Measurements from ENCODE around the gene NPY.
"Not testable (repeated sequence)": the region's sequence is repeated elsewhere in the genome, so short reads cannot be mapped to it uniquely, and the experiment has no call there.

The NPY gene

DNA sequence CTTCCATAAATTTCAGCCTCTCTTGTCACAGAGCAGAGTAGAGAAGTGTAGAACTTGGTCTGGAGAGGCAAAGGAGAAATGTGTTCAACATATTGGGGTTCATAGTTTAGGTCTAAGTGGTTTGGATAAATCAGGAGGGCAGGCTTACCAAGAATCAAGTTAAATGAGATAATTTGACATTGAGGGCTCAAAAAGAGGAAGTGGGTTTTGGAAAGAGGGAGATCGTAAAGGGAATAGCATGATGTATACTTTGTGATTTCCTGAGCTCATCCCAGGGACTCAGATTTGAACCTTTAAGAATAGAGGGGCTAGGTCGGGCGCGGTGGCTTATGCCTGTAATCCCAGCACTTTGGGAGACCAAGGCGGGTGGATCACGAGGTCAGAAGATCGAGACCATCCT lies 34.7 kb upstream of the NPY start:
- Histone ChIP-seq H3K9me3 (peaks cover 0 to 7% (median 0%) of the 10 kb centered on the region in 3 donors), H3K27me3 (no peaks in the 10 kb centered on the region), H3K27ac (no peak overlapping the region), H3K36me3 (no peaks in the 10 kb centered on the region), H3K4me1 (no peaks in the 10 kb centered on the region), H3K4me3 (no peak overlapping the region)
- intact Hi-C loops (cut with DNase I; ENCODE audit: low total_unique reads) = no loop called here
- TF ChIP-seq, protein P1, sequence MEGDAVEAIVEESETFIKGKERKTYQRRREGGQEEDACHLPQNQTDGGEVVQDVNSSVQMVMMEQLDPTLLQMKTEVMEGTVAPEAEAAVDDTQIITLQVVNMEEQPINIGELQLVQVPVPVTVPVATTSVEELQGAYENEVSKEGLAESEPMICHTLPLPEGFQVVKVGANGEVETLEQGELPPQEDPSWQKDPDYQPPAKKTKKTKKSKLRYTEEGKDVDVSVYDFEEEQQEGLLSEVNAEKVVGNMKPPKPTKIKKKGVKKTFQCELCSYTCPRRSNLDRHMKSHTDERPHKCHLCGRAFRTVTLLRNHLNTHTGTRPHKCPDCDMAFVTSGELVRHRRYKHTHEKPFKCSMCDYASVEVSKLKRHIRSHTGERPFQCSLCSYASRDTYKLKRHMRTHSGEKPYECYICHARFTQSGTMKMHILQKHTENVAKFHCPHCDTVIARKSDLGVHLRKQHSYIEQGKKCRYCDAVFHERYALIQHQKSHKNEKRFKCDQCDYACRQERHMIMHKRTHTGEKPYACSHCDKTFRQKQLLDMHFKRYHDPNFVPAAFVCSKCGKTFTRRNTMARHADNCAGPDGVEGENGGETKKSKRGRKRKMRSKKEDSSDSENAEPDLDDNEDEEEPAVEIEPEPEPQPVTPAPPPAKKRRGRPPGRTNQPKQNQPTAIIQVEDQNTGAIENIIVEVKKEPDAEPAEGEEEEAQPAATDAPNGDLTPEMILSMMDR (IDR thresholded peaks at IDR 0.05) = no peak
- no peak for DNase-seq

DNA sequence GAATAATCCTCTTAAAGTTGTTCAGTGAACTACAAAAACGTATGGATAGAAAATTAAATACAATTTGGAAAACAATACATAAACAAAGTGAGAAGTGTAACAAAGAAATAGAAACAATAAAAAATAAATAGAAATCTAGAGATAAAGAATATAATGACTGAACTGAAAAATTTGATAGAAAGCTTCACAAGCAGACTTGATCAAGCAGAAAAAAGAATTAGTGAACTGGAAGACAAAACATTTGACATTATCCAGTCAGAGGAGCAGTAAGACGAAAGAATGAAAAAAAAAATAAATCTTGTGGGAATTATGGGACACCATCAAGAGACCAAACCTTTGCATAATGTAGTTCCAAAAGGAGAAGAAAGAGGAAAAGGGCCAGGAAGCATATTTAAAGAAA lies 32.4 kb upstream of the NPY start:
- DNase-seq = no peak
- TF ChIP-seq, protein P1 (IDR thresholded peaks at IDR 0.05) = no peak
- no peaks in the 10 kb centered on the region for H3K27me3 ChIP-seq
- H3K27ac ChIP-seq = no peak overlapping the region
- H3K4me1 ChIP-seq = no peaks in the 10 kb centered on the region
- intact Hi-C loops (cut with DNase I; ENCODE audit: low total_unique reads) = no loop called here
- H3K36me3 ChIP-seq = no peaks in the 10 kb centered on the region
- no peak overlapping the region for H3K4me3 ChIP-seq
- peaks cover 0 to 7% (median 0%) of the 10 kb centered on the region in 3 donors for H3K9me3 ChIP-seq

GRCh38 chr7:24255139-24255538 lies 28.9 kb upstream of the NPY start:
- TF ChIP-seq, protein P1 (IDR thresholded peaks at IDR 0.05) = no peak
- intact Hi-C loops (cut with DNase I; ENCODE audit: low total_unique reads) = no loop called here

DNA sequence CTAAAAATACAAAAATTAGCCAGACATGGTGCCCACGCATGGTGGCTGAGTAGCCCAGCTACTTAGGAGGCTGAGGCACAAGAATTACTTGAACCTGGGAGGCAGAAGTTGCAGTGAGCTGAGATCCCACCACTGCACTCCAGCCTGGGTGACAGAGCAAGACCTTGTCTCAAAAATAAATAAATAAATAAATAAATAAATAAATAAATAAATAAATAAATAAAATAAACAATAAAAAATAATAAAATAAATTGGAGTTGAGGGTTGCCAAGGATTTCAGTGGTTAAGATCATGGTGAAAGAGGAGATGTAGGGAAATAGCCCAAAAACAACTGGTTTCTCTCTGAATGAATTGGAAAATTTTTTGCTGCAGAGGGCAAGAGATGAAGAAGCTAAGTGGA lies 25.7 kb upstream of the NPY start:
- H3K4me1 ChIP-seq; H3K4me3 ChIP-seq; H3K36me3 ChIP-seq; H3K9me3 ChIP-seq; intact Hi-C loops (cut with DNase I; ENCODE audit: low total_unique reads); DNase-seq; H3K27ac ChIP-seq; H3K27me3 ChIP-seq: not testable (repeated sequence)

More at GRCh38 chr7:24255139-24255538, 28.9 kb upstream of the NPY start:
- H3K4me1 ChIP-seq = no peaks in the 10 kb centered on the region
- no peaks in the 10 kb centered on the region for H3K36me3 ChIP-seq
- H3K4me3 ChIP-seq = no peak overlapping the region
- peaks cover 0 to 3% (median 0%) of the 10 kb centered on the region in 3 donors for H3K9me3 ChIP-seq
- H3K27ac ChIP-seq = no peak overlapping the region
- no peaks in the 10 kb centered on the region for H3K27me3 ChIP-seq
- no peak for DNase-seq

DNA sequence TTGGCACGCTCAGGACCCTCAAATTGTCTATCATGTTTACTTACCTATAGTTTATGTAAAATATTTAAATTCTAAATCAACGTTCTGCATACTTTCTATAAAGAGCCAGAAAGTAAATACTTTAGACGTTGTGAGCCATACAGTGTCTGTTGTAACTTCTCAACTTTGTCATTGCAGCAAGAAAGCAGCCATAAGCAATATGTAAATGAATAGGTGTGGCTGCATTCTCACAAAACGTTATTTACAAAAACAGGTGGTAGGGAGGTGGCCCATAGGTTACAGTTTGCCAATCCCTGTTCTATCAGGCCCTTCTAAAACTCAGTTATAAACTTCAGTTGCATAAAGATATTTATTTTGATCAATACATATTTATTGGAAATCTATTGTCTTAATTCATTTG lies 12.1 kb upstream of the NPY start:
- no peak for DNase-seq
- H3K4me3 ChIP-seq = no peak overlapping the region
- H3K27ac ChIP-seq = no peak overlapping the region
- intact Hi-C loops (cut with DNase I; ENCODE audit: low total_unique reads) = no loop called here
- TF ChIP-seq, protein P1 (IDR thresholded peaks at IDR 0.05) = no peak
- H3K36me3 ChIP-seq = no peaks in the 10 kb centered on the region
- H3K27me3 ChIP-seq = no peaks in the 10 kb centered on the region
- H3K4me1 ChIP-seq = no peaks in the 10 kb centered on the region
- no peaks in the 10 kb centered on the region for H3K9me3 ChIP-seq

GRCh38 chr7:24279512-24279911 lies 4.5 kb upstream of the NPY start:
- peaks cover 0 to 29% of the 10 kb centered on the region in 2 donors for H3K27me3 ChIP-seq
- intact Hi-C loops (cut with DNase I; ENCODE audit: low total_unique reads) = loop anchor here (5.0 kb wide), 1 partner anchor 267 kb away; no protein-coding TSS in a partner anchor
- no peak overlapping the region for H3K4me3 ChIP-seq
- H3K27ac ChIP-seq = no peak overlapping the region
- DNase-seq = no peak
- TF ChIP-seq, protein P1 (IDR thresholded peaks at IDR 0.05) = no peak
- H3K9me3 ChIP-seq = no peaks in the 10 kb centered on the region
- H3K4me1 ChIP-seq = peaks cover 0 to 11% (median 5%) of the 10 kb centered on the region in 4 donors
- H3K36me3 ChIP-seq = no peaks in the 10 kb centered on the region
